ENCODE results near the gene CENPT.

CENPT gene

DNA sequence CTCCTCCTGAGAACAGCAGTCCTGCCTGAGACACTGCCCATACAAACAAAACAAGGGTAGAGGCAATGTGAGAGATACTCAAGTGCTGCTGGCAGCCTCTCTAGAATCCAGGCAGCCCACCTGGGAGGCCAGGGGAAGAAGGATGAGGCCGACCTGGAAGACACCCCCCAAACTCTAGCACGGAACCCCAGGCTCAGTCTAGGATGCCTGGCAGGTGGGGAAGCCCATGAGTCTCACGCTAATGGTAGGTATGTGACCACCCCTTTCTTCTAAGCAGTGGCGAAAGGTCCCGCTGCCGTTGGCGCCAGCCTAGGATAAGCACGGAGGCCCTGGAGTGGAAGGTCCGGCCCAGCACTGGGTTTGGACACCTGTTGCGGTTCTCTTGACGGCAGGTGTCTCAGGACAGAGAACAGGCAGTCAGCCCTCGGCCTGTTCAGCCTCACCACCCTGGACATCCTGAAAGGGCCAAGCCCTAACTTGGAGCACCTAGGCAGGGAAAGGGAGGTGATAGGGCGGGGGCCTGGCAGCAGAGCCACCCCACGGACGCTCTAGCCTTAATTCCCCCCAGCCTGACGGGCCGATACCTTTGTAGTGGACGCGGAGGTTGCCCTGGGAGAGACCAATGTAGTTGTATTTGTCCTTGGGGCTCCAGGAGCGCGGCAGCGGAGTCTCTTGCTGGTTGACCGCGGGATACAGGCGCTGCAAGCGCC is 41.6 kb downstream of the CENPT start:
- peak overlapping the region; percentile 90 for H3K4me3 ChIP-seq (ENCODE audit: low read depth, low read length)
- peaks cover 22% of the 10 kb centered on the region for H3K36me3 ChIP-seq
- TF ChIP-seq, protein P1, sequence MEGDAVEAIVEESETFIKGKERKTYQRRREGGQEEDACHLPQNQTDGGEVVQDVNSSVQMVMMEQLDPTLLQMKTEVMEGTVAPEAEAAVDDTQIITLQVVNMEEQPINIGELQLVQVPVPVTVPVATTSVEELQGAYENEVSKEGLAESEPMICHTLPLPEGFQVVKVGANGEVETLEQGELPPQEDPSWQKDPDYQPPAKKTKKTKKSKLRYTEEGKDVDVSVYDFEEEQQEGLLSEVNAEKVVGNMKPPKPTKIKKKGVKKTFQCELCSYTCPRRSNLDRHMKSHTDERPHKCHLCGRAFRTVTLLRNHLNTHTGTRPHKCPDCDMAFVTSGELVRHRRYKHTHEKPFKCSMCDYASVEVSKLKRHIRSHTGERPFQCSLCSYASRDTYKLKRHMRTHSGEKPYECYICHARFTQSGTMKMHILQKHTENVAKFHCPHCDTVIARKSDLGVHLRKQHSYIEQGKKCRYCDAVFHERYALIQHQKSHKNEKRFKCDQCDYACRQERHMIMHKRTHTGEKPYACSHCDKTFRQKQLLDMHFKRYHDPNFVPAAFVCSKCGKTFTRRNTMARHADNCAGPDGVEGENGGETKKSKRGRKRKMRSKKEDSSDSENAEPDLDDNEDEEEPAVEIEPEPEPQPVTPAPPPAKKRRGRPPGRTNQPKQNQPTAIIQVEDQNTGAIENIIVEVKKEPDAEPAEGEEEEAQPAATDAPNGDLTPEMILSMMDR (IDR thresholded peaks at IDR 0.05; ENCODE audit: low read depth, low read length): no peak
- H3K9me3 ChIP-seq: no peaks in the 10 kb centered on the region
- no peak for DNase-seq
- no peaks in the 10 kb centered on the region for H3K27me3 ChIP-seq
- H3K4me1 ChIP-seq: no peaks in the 10 kb centered on the region

DNA sequence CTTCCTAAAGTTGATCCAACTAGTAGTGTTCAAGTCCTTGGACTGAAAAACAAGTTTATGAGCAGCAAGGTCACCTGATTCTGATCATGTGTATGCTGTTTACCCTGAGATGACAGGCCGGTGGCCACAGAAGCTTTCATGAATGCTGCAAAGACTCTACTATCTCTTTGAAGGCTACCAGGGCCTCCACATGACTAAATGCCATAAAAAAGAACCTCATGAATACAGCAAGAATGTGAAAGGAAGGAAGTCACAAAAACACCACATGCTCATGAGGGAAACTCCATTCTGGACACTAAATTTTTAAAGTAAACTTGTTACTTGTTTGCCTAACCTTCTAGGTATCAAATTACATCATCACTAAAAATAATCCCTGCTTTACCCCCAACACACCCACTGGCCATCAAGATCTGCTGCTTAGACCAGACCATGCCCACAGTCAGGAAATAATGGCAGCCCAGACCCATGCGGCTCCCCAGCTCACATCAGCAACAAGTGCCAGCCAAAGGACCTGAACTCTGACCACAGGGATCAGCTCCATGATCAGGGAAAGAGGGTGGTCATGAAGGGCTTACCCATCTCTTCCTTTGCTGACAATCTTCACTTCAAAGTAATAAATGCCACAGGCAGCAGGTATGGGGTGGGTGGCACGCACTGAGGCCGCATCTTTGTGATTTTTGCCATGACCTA is 42.5 kb downstream of the CENPT start:
- DNase-seq: no peak
- H3K4me1 ChIP-seq: no peaks in the 10 kb centered on the region
- peak overlapping the region; percentile 90 for H3K4me3 ChIP-seq (ENCODE audit: low read depth, low read length)
- no peaks in the 10 kb centered on the region for H3K27me3 ChIP-seq
- H3K9me3 ChIP-seq: no peaks in the 10 kb centered on the region
- peaks cover 27% of the 10 kb centered on the region for H3K36me3 ChIP-seq
- TF ChIP-seq, protein P1 (IDR thresholded peaks at IDR 0.05; ENCODE audit: low read depth, low read length): no peak

DNA sequence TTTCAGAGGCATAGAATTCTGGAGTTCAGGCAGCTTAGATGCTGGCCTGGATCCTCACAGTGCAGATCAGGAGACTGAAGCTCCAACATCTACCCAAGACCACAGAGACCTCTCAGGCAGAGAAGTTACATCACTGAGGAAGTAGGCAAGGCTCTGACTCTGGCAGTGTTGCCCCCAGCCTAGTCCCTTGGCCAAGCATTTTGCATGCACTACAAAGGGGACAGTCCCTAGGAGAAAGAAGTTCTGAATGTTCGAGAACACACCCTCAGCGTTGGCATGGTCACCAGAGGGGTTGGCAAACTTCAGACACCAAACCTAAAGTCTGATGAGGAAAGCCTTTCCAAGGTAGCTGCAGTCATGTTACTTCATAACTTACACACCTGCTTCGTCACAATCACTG is 43.6 kb downstream of the CENPT start:
- Histone ChIP-seq H3K9me3 (no peaks in the 10 kb centered on the region), H3K4me3 (ENCODE audit: low read depth, low read length) (no peak overlapping the region), H3K36me3 (peaks cover 33% of the 10 kb centered on the region), H3K27me3 (no peaks in the 10 kb centered on the region), H3K4me1 (no peaks in the 10 kb centered on the region)
- no peak for DNase-seq
- TF ChIP-seq, protein P1 (IDR thresholded peaks at IDR 0.05; ENCODE audit: low read depth, low read length): no peak

DNA sequence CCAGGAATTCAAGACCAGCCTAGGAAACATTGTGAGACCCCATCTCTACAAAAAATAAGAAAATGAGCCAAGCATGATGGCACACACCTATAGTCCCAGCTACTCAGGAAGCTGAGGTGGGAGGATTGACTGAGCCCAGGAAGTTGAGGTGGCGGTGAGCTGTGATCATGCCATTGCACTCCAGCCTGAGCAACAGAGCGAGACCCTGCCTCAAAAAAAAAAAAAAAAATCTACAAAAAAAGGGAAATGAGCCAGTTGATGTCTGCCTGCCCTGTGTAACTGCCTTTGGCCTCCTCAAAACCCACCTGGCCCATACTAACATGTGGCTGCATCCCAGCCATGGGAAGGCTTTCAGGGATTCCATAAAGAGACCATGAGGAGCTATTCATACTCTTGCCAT is 45.6 kb downstream of the CENPT start:
- H3K36me3 ChIP-seq: peaks cover 35% of the 10 kb centered on the region
- no peak overlapping the region for H3K4me3 ChIP-seq (ENCODE audit: low read depth, low read length)
- no peaks in the 10 kb centered on the region for H3K27me3 ChIP-seq
- no peaks in the 10 kb centered on the region for H3K4me1 ChIP-seq
- no peak for DNase-seq
- TF ChIP-seq, protein P1 (IDR thresholded peaks at IDR 0.05; ENCODE audit: low read depth, low read length): no peak
- H3K9me3 ChIP-seq: no peaks in the 10 kb centered on the region

DNA sequence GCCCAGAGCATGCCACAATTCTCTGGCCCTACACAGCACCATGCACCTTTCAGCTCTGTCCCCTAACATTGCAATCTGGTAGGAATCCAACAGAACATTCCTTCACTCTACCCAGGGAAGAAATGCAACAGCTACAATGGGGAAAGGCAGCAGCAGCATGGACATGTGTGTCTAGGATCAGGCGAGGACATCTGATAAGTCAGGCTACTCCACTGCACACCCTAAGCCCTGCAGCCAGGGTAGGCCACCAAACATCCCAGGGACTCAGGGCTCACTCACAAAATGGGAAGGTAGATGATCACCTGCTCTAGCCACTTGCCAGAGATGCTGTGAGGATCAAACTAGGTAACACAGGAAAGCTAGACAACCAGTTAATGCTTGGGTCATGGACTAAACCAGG is 46.3 kb downstream of the CENPT start:
- H3K4me3 ChIP-seq (ENCODE audit: low read depth, low read length): no peak overlapping the region
- peaks cover 35% of the 10 kb centered on the region for H3K36me3 ChIP-seq
- H3K27me3 ChIP-seq: no peaks in the 10 kb centered on the region
- no peaks in the 10 kb centered on the region for H3K4me1 ChIP-seq
- no peaks in the 10 kb centered on the region for H3K9me3 ChIP-seq
- DNase-seq: no peak
- TF ChIP-seq, protein P1 (IDR thresholded peaks at IDR 0.05; ENCODE audit: low read depth, low read length): no peak

DNA sequence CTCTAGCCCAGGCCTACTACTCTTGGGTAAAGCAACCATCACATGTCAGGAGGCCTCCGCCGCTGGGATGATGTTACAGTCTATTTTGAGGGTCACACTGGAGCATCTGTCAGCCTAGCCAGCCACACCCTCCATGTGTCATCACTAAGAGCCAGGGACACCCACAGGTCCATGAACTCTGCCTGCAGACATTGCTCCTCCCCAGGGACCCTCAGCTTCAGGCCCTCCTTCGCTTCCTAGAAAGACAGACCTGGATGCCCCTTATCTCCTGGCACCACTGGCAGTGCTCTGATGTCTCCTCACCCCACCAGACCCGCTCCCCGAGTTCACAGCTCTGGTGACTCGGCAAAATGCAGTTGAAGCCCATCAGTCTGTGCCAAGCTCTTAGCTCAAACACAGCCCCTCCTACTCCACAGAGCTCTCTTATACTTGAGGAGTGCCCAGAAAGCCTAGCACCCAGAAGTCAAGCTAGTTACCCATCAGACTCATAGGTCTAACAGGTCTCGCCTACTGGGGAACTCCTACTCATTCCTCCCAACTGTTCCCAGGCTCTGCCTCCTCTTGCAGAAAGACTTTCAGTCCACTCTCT is 47.1 kb downstream of the CENPT start:
- Histone ChIP-seq H3K27me3 (no peaks in the 10 kb centered on the region), H3K4me3 (ENCODE audit: low read depth, low read length) (no peak overlapping the region), H3K9me3 (no peaks in the 10 kb centered on the region), H3K4me1 (no peaks in the 10 kb centered on the region), H3K36me3 (peaks cover 35% of the 10 kb centered on the region)
- peak; percentile 18 for DNase-seq
- TF ChIP-seq, protein P1 (IDR thresholded peaks at IDR 0.05; ENCODE audit: low read depth, low read length): no peak

Data from BE2C (cell line).